ENCODE data around the gene OXCT1. TPM values are rescaled to one million over a fixed set of nuclear protein-coding genes. Genes with fewer than 3 reads are reported as not detected.
A peak's percentile ranks its signal among the peaks of the same experiment; 100 is the strongest.

Gene OXCT1
- total RNA-seq, 6 experiments from 2014 or later = 40.4 to 44.0 (median 40.8) TPM

- Mint-ChIP-seq H3K4me3 (no peak overlapping the region), H3K9me3 (no peaks in the 10 kb centered on the region), H3K4me1 (ENCODE audit: low read depth) (peaks cover 6% of the 10 kb centered on the region), H3K27me3 (ENCODE audit: insufficient read depth) (peaks cover 8% of the 10 kb centered on the region), H3K27ac (no peak overlapping the region), H3K36me3 (ENCODE audit: low read depth) (no peaks in the 10 kb centered on the region)
- DNase-seq = no peak
- TF ChIP-seq, protein P1, sequence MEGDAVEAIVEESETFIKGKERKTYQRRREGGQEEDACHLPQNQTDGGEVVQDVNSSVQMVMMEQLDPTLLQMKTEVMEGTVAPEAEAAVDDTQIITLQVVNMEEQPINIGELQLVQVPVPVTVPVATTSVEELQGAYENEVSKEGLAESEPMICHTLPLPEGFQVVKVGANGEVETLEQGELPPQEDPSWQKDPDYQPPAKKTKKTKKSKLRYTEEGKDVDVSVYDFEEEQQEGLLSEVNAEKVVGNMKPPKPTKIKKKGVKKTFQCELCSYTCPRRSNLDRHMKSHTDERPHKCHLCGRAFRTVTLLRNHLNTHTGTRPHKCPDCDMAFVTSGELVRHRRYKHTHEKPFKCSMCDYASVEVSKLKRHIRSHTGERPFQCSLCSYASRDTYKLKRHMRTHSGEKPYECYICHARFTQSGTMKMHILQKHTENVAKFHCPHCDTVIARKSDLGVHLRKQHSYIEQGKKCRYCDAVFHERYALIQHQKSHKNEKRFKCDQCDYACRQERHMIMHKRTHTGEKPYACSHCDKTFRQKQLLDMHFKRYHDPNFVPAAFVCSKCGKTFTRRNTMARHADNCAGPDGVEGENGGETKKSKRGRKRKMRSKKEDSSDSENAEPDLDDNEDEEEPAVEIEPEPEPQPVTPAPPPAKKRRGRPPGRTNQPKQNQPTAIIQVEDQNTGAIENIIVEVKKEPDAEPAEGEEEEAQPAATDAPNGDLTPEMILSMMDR (IDR thresholded peaks at IDR 0.05) = no peak
Observed at GRCh38 chr5:41874512-41875060, 4.4 kb upstream of the OXCT1 start.

DNA sequence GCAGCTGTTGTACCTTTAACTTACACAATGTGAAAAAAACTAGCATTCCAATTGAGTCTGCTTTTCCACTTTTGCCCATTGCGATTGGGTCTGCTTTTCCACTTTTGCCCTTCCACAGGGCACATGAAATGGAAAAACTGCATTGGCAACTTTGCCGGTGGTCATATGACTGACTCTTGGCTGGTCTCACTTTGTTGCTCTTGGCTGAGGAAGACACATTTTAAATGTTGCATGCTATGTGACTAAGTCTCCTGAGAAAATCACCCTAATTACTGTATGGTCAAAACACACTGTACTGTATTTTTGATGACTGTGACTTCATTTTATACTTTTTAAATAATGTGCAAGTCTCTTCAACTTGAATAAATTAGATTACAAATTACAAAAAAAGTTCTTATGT, 1.6 kb upstream of the OXCT1 start:
- TF ChIP-seq, protein P1 (IDR thresholded peaks at IDR 0.05) = no peak
- peaks cover 29% of the 10 kb centered on the region for H3K4me1 Mint-ChIP-seq (ENCODE audit: low read depth)
- no peak overlapping the region for H3K4me3 Mint-ChIP-seq
- peaks cover 6% of the 10 kb centered on the region for H3K27me3 Mint-ChIP-seq (ENCODE audit: insufficient read depth)
- H3K36me3 Mint-ChIP-seq (ENCODE audit: low read depth) = no peaks in the 10 kb centered on the region; the same call in 1 of the 2 replicates
- no peaks in the 10 kb centered on the region for H3K9me3 Mint-ChIP-seq
- peak; percentile 21 for DNase-seq
- H3K27ac Mint-ChIP-seq = no peak overlapping the region

DNA sequence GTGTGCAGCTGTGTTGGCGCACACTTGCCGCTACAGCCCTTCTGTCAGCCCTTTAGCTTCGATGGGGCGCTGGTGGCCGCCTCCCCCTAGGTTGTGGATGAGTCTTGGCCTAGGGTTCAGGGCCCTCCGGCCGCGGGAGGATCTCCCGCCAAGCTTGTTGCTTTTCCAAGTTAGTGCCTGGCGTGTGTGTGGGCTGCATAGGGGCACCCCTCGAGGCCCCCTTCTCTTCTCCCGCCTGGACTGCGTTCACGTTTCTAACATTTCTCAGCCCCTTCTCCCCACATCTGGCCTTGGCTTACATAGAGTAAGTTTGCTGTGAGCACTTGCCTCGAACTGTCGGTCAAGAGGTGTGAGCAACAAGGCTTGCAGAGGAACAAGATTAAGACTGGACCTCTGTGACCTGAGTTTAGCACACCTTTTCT, 413 bp upstream of the OXCT1 start:
- no peak for DNase-seq
- TF ChIP-seq, protein P1 (IDR thresholded peaks at IDR 0.05) = no peak
- H3K4me1 Mint-ChIP-seq (ENCODE audit: low read depth) = peaks cover 29% of the 10 kb centered on the region
- H3K36me3 Mint-ChIP-seq (ENCODE audit: low read depth) = no peaks in the 10 kb centered on the region; the same call in 1 of the 2 replicates
- peak overlapping the region; percentile 92 for H3K4me3 Mint-ChIP-seq
- H3K9me3 Mint-ChIP-seq = no peaks in the 10 kb centered on the region
- peak overlapping the region; percentile 82 for H3K27ac Mint-ChIP-seq
- H3K27me3 Mint-ChIP-seq (ENCODE audit: insufficient read depth) = peaks cover 3% of the 10 kb centered on the region

DNA sequence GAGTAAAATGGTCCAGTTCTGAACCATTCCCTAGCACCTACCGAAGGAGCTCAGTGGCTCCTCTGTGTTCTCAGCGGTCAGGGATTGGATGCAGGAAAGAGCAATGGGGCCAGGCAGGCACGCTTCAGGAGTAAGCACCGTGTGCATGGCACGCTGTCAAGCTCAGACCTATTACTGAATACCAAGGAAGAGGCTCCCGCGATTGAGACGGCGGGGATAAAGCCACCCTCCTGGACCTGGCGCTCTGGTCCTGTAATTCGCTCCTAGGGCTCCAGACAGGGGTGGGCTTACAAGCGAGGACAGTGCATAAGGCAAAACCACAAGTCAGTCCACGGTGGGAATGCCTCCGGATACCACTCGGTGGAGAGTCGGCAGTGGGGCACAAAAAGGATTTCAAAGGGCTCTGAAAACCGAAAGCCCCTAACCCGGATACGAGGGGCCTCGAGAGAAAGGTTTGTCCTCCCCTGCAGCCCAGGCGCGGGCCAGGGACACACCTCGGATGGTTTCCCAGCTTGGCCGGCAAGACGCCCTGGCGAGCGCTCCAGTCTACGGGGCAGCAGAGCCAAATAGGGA, 988 bp downstream of the OXCT1 start:
- peak; percentile 13 for DNase-seq
- no peaks in the 10 kb centered on the region for H3K9me3 Mint-ChIP-seq
- H3K4me1 Mint-ChIP-seq (ENCODE audit: low read depth) = peaks cover 40% of the 10 kb centered on the region
- peak overlapping the region; percentile 92 for H3K4me3 Mint-ChIP-seq
- H3K36me3 Mint-ChIP-seq (ENCODE audit: low read depth) = no peaks in the 10 kb centered on the region; the same call in 1 of the 2 replicates
- peak overlapping the region; percentile 82 for H3K27ac Mint-ChIP-seq
- TF ChIP-seq, protein P1 (IDR thresholded peaks at IDR 0.05) = no peak
- no peaks in the 10 kb centered on the region; the same call in 1 of the 2 replicates for H3K27me3 Mint-ChIP-seq (ENCODE audit: insufficient read depth)

DNA sequence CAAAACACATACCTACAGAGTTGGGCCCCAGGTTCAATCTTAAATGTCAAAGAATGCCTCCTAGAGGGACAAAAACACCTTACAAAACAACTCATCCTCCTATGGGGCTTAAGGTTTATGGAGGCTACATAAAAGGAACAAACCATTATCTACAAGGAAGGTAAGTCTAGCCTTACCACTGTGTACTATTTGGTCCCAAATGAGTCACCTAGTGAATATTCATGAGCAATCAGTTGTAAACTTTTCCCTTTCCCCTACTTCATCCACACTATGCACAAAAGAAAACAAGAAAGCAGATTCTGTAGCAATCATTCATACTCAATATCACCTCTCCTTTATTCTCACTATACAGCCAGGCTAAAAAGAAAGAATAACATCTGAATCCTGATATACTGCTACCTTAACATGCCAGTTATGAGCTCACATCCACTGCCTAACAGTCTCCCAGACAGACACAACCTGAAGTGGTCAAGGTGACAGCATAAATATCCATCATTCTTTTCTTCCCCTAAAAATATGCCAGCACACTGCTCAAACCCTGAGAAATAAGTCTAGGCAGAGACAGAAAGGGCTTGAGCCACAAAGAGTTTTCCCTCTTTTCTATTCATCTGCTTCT, 6.2 kb downstream of the OXCT1 start:
- TF ChIP-seq, protein P1 (IDR thresholded peaks at IDR 0.05) = no peak
- Mint-ChIP-seq H3K27ac (no peak overlapping the region), H3K4me3 (no peak overlapping the region), H3K27me3 (ENCODE audit: insufficient read depth) (no peaks in the 10 kb centered on the region; the same call in none of the 2 replicates), H3K4me1 (ENCODE audit: low read depth) (peaks cover 41% of the 10 kb centered on the region), H3K9me3 (no peaks in the 10 kb centered on the region), H3K36me3 (ENCODE audit: low read depth) (no peaks in the 10 kb centered on the region; the same call in 1 of the 2 replicates)
- peak; percentile 38 for DNase-seq

Data from HFFc6 (cell line).